SK-N-SH treated with all-trans-retinoic acid at 6 μM for 48 hours (cell line): ENCODE measurements around the gene CTTNBP2NL.

Experiments
- BACH2 ChIP-seq: fragments of 250-450 bp; sonication (Bioruptor Pico); IDR thresholded peaks from 2 replicates; pipeline ENCODE4 v1.9.0; 2021; ENCODE audit warnings: mild to moderate bottlenecking, borderline replicate concordance
- GLIS3 ChIP-seq: fragments of 250-450 bp; sonication (Bioruptor Pico); IDR thresholded peaks from 2 replicates; pipeline ENCODE4 v1.5.0; 2020; ENCODE audit warnings: mild to moderate bottlenecking, moderate library complexity
- ISL1 ChIP-seq: fragments of 250-450 bp; sonication (Bioruptor Pico); IDR thresholded peaks from 2 replicates; pipeline ENCODE4 v2.1.2; 2022; ENCODE audit warnings: mild to moderate bottlenecking, moderate library complexity
- PATZ1 ChIP-seq: fragments of 250-450 bp; sonication (Bioruptor Pico); IDR thresholded peaks from 2 replicates; pipeline ENCODE4 v1.8.0; 2020; ENCODE audit warnings: mild to moderate bottlenecking, moderate library complexity, borderline replicate concordance
- ZC3H10 ChIP-seq: fragments of 250-450 bp; sonication (Bioruptor Pico); IDR thresholded peaks from 2 replicates; pipeline ENCODE4 v1.5.1; 2021; ENCODE audit warnings: mild to moderate bottlenecking, moderate library complexity
- ZFP3 ChIP-seq: fragments of 250-450 bp; sonication (Bioruptor Pico); IDR thresholded peaks from 2 replicates; pipeline ENCODE4 v1.5.0; 2020; ENCODE audit warnings: mild to moderate bottlenecking, moderate library complexity
- ZNF8 ChIP-seq: fragments of 450-650 bp; formaldehyde crosslinking; IDR thresholded peaks from 2 replicates; pipeline ENCODE4 v1.5.0; 2020; ENCODE audit warnings: mild to moderate bottlenecking, moderate library complexity

- TF ChIP-seq BACH2 (CRISPR knock-in tag): no peak
- TF ChIP-seq GLIS3 (CRISPR knock-in tag): no peak
- TF ChIP-seq ZFP3 (CRISPR knock-in tag): no peak
- no peak for TF ChIP-seq PATZ1
- TF ChIP-seq ZC3H10 (CRISPR knock-in tag): no peak
- no peak for TF ChIP-seq ISL1 (CRISPR knock-in tag)
- TF ChIP-seq ZNF8: no peak
Measured at GRCh38 chr1:112470966-112471365, 75.0 kb downstream of the CTTNBP2NL start.
